ENCODE results near the gene CTPS2. TPM values are rescaled to one million over a fixed set of nuclear protein-coding genes. Genes with fewer than 3 reads are reported as not detected.
"Not testable (repeated sequence)": the region's sequence is repeated elsewhere in the genome, so short reads cannot be mapped to it uniquely, and the experiment has no call there.

The CTPS2 gene
- polyA plus RNA-seq, 2 donors, result 3.7 to 8.0 TPM

DNA sequence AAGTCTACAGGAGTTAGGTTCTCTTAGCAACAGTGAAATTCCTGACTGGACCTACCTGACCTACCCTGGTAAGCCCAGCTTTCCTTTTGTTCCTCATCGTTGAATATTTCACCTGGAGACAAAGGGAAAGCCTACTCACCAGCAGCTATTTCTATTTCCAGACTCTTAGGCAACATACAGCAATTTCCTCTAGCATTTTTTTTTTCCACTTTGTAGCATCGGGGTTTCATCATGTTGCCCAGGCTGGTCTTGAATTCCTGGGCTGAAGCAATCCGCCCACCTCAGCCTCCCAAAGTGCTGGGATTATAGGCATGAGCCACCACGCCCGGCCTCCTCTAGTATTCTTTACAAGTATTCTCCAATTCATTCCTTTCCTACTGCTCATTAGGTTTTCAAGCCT lies 69.3 kb downstream of the CTPS2 start:
- no peaks in the 10 kb centered on the region for H3K36me3 ChIP-seq (ENCODE audit: control insufficient read depth in 2 of 2, insufficient read depth in 2 of 2, low read length in 1 of 2)
- no peak overlapping the region for H3K4me3 ChIP-seq (ENCODE audit: low read depth in 1 of 2, low read length in 2 of 2)
- no peaks in the 10 kb centered on the region for H3K4me1 ChIP-seq (ENCODE audit: control insufficient read depth in 2 of 2, insufficient read depth in 2 of 2, low read length in 1 of 2)
- 66 to 71% methylated on average over 5 of the region's 5 CpGs for WGBS, 2 donors
- peaks cover 0 to 5% of the 10 kb centered on the region in 2 donors for H3K27me3 ChIP-seq (ENCODE audit: control insufficient read depth in 1 of 2, insufficient read depth in 2 of 2, low read length in 2 of 2)
- no peak overlapping the region for H3K27ac ChIP-seq (ENCODE audit: low read depth in 2 of 2, low read length in 1 of 2)
- H3K9me3 ChIP-seq (ENCODE audit: control insufficient read depth in 2 of 2, insufficient read depth in 1 of 2, low read depth in 1 of 2, low read length in 1 of 2), result no peaks in the 10 kb centered on the region

DNA sequence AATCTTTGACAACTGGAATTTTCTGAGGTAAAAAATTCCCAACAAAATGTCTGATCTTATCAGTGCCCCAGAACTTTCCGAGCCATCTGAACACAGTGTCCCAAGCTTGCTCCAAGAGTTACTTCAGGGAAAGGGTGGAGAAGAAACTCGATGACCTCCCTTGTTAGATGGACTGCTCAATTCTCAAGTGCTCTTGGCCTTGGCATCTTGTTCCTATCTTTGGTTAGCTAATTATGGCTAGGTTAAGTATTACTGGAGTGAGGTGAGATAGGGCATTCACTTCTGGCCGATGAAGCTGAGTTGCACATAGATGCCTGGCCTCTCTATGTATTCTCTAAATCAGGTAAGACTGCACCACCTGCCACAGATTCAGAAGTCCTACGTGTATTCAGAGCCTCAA lies 71.6 kb downstream of the CTPS2 start:
- Histone ChIP-seq H3K27ac (ENCODE audit: low read depth in 2 of 2, low read length in 1 of 2) (no peak overlapping the region), H3K36me3 (ENCODE audit: control insufficient read depth in 2 of 2, insufficient read depth in 2 of 2, low read length in 1 of 2) (no peaks in the 10 kb centered on the region), H3K9me3 (ENCODE audit: control insufficient read depth in 2 of 2, insufficient read depth in 1 of 2, low read depth in 1 of 2, low read length in 1 of 2) (peaks cover 0 to 2% of the 10 kb centered on the region in 2 donors), H3K4me1 (ENCODE audit: control insufficient read depth in 2 of 2, insufficient read depth in 2 of 2, low read length in 1 of 2) (no peaks in the 10 kb centered on the region), H3K27me3 (ENCODE audit: control insufficient read depth in 1 of 2, insufficient read depth in 2 of 2, low read length in 2 of 2) (peaks cover 0 to 1% of the 10 kb centered on the region in 2 donors), H3K4me3 (ENCODE audit: low read depth in 1 of 2, low read length in 2 of 2) (no peak overlapping the region)
- WGBS, 2 donors, result 81 to 97% methylated on average over 4 of the region's 4 CpGs

DNA sequence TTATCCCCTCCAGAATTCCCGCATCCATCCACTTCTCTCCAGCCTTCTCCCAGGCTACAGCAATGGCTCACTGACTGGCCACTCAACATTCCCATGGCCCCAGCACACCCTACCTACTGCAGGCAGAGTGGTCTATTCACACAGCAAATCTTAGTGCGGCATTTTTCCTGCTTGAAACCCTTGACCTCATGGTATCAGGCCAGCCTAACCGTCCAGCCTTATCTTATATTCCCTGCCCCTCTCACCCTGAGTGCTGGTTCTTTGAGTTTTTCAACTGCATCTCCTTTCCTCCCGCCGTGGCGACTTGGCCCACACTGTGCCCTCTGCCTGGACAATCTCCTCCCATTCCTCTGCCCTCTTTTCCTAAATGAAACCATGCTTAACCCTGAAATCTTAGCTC lies 72.5 kb downstream of the CTPS2 start:
- 87 to 92% methylated on average over 6 of the region's 6 CpGs for WGBS, 2 donors
- H3K4me3 ChIP-seq (ENCODE audit: low read depth in 1 of 2, low read length in 2 of 2), result no peak overlapping the region
- no peaks in the 10 kb centered on the region for H3K36me3 ChIP-seq (ENCODE audit: control insufficient read depth in 2 of 2, insufficient read depth in 2 of 2, low read length in 1 of 2)
- H3K4me1 ChIP-seq (ENCODE audit: control insufficient read depth in 2 of 2, insufficient read depth in 2 of 2, low read length in 1 of 2), result no peaks in the 10 kb centered on the region
- H3K27me3 ChIP-seq (ENCODE audit: control insufficient read depth in 1 of 2, insufficient read depth in 2 of 2, low read length in 2 of 2), result no peaks in the 10 kb centered on the region
- peaks cover 0 to 2% of the 10 kb centered on the region in 2 donors for H3K9me3 ChIP-seq (ENCODE audit: control insufficient read depth in 2 of 2, insufficient read depth in 1 of 2, low read depth in 1 of 2, low read length in 1 of 2)
- no peak overlapping the region for H3K27ac ChIP-seq (ENCODE audit: low read depth in 2 of 2, low read length in 1 of 2)

DNA sequence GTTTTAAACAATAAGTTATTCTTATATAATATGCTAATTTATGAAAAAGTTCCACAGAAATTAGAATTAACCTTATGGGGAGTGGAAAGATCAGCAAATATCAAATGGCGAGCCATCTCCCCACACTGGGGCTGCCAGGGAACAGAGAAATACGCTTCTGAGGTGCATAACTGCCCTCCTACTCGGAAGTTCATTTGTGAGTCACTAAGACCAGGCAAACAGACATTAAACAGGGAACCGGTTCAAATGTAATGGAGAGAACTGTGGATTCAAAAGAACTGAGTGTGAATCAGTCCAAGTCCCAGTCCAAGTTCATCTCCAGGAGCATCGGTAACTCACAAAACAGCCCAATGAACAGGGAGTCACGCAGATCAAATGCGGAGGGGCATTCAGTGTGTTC lies 73.9 kb downstream of the CTPS2 start:
- no peaks in the 10 kb centered on the region for H3K27me3 ChIP-seq (ENCODE audit: control insufficient read depth in 1 of 2, insufficient read depth in 2 of 2, low read length in 2 of 2)
- no peak overlapping the region for H3K27ac ChIP-seq (ENCODE audit: low read depth in 2 of 2, low read length in 1 of 2)
- H3K36me3 ChIP-seq (ENCODE audit: control insufficient read depth in 2 of 2, insufficient read depth in 2 of 2, low read length in 1 of 2), result no peaks in the 10 kb centered on the region
- no peaks in the 10 kb centered on the region for H3K4me1 ChIP-seq (ENCODE audit: control insufficient read depth in 2 of 2, insufficient read depth in 2 of 2, low read length in 1 of 2)
- no peak overlapping the region for H3K4me3 ChIP-seq (ENCODE audit: low read depth in 1 of 2, low read length in 2 of 2)
- 91 to 95% methylated on average over 7 of the region's 7 CpGs for WGBS, 2 donors
- H3K9me3 ChIP-seq (ENCODE audit: control insufficient read depth in 2 of 2, insufficient read depth in 1 of 2, low read depth in 1 of 2, low read length in 1 of 2), result peaks cover 0 to 2% of the 10 kb centered on the region in 2 donors

DNA sequence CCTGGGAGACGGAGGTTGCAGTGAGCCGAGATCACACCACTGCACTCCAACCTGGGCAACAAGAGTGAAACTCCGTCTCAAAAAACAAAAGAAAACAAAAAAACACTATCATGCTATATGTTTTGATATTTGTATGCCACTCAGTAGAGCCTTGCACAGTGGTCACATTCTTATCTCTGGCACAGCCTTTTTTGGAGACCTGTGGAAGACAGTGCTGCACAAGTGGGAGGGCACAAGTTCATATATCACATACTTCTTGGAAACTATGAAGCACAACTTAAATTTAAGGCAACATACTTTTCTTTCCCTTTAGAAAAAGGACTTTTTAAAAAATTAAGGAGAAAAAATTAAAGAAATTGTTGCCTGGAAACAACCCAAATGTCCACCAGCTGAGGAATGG lies 76.9 kb downstream of the CTPS2 start:
- Histone ChIP-seq H3K4me3 (ENCODE audit: low read depth in 1 of 2, low read length in 2 of 2) (no peak overlapping the region), H3K27ac (ENCODE audit: low read depth in 2 of 2, low read length in 1 of 2) (no peak overlapping the region), H3K4me1 (ENCODE audit: control insufficient read depth in 2 of 2, insufficient read depth in 2 of 2, low read length in 1 of 2) (no peaks in the 10 kb centered on the region), H3K27me3 (ENCODE audit: control insufficient read depth in 1 of 2, insufficient read depth in 2 of 2, low read length in 2 of 2) (no peaks in the 10 kb centered on the region), H3K9me3 (ENCODE audit: control insufficient read depth in 2 of 2, insufficient read depth in 1 of 2, low read depth in 1 of 2, low read length in 1 of 2) (peaks cover 0 to 2% of the 10 kb centered on the region in 2 donors), H3K36me3 (ENCODE audit: control insufficient read depth in 2 of 2, insufficient read depth in 2 of 2, low read length in 1 of 2) (no peaks in the 10 kb centered on the region)
- WGBS, 2 donors, result 96 to 99% methylated on average over 3 of the region's 3 CpGs

DNA sequence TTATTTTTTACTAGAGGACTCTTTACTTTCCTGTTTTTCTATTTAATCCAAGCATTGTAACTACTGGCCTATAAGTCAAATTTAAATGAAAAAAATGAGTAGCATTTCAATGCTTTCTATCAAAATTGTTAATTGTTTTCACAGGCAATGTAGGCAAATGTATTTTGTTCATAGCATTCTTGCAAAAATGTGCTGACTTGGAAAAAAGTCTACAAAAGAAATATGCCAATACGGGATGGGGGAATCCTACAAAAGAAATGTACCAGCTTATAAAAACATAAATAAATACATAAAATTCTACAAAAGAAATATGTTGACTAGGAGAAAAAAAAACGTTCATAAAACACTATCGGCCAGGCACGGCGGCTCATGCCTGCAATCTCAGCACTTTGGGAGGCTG lies 77.4 kb downstream of the CTPS2 start:
- no peak overlapping the region for H3K27ac ChIP-seq (ENCODE audit: low read depth in 2 of 2, low read length in 1 of 2)
- peaks cover 0 to 2% of the 10 kb centered on the region in 2 donors for H3K9me3 ChIP-seq (ENCODE audit: control insufficient read depth in 2 of 2, insufficient read depth in 1 of 2, low read depth in 1 of 2, low read length in 1 of 2)
- WGBS, 2 donors, result 92 to 94% methylated on average over 5 of the region's 5 CpGs
- no peaks in the 10 kb centered on the region for H3K4me1 ChIP-seq (ENCODE audit: control insufficient read depth in 2 of 2, insufficient read depth in 2 of 2, low read length in 1 of 2)
- H3K36me3 ChIP-seq (ENCODE audit: control insufficient read depth in 2 of 2, insufficient read depth in 2 of 2, low read length in 1 of 2), result no peaks in the 10 kb centered on the region
- H3K27me3 ChIP-seq (ENCODE audit: control insufficient read depth in 1 of 2, insufficient read depth in 2 of 2, low read length in 2 of 2), result no peaks in the 10 kb centered on the region
- H3K4me3 ChIP-seq (ENCODE audit: low read depth in 1 of 2, low read length in 2 of 2), result no peak overlapping the region

DNA sequence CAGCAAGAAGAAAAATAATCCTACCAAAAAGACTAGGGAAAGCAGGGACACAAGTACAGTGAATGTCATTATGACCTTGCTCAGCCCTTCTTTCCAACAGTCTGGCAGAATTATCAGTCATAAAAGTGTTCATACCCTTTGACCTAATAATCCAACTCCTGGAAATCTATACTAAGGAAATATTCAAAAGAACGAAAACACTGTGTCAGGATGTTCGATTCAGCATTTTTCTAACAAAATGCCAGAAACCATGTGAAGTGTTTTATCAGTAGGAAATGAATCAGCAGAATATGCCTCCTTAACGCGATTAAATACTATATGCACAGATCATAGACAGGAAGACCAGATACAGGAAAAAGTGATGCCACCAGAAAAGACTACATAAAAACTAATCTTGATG lies 78.7 kb downstream of the CTPS2 start:
- 55 to 72% methylated on average over 4 of the region's 4 CpGs for WGBS, 2 donors

GRCh38 chrX:16629909-16630308 lies 82.6 kb downstream of the CTPS2 start:
- no peaks in the 10 kb centered on the region for H3K36me3 ChIP-seq (ENCODE audit: control insufficient read depth in 2 of 2, insufficient read depth in 2 of 2, low read length in 1 of 2)

More for the DNA sequence above, 78.7 kb downstream of the CTPS2 start:
- Histone ChIP-seq H3K27me3 (ENCODE audit: control insufficient read depth in 1 of 2, insufficient read depth in 2 of 2, low read length in 2 of 2) (no peaks in the 10 kb centered on the region), H3K4me3 (ENCODE audit: low read depth in 1 of 2, low read length in 2 of 2) (no peak overlapping the region), H3K9me3 (ENCODE audit: control insufficient read depth in 2 of 2, insufficient read depth in 1 of 2, low read depth in 1 of 2, low read length in 1 of 2) (peaks cover 0 to 2% of the 10 kb centered on the region in 2 donors), H3K27ac (ENCODE audit: low read depth in 2 of 2, low read length in 1 of 2) (no peak overlapping the region), H3K4me1 (ENCODE audit: control insufficient read depth in 2 of 2, insufficient read depth in 2 of 2, low read length in 1 of 2) (no peaks in the 10 kb centered on the region), H3K36me3 (ENCODE audit: control insufficient read depth in 2 of 2, insufficient read depth in 2 of 2, low read length in 1 of 2) (no peaks in the 10 kb centered on the region)

GRCh38 chrX:16628946-16629595 lies 83.4 kb downstream of the CTPS2 start:
- no peaks in the 10 kb centered on the region for H3K4me1 ChIP-seq (ENCODE audit: control insufficient read depth in 2 of 2, insufficient read depth in 2 of 2, low read length in 1 of 2)
- no peaks in the 10 kb centered on the region for H3K9me3 ChIP-seq (ENCODE audit: control insufficient read depth in 2 of 2, insufficient read depth in 1 of 2, low read depth in 1 of 2, low read length in 1 of 2)
- H3K4me3 ChIP-seq (ENCODE audit: low read depth in 1 of 2, low read length in 2 of 2), result no peak overlapping the region
- no peaks in the 10 kb centered on the region for H3K36me3 ChIP-seq (ENCODE audit: control insufficient read depth in 2 of 2, insufficient read depth in 2 of 2, low read length in 1 of 2)
- H3K27ac ChIP-seq (ENCODE audit: low read depth in 2 of 2, low read length in 1 of 2), result no peak overlapping the region
- 61 to 86% methylated on average over 17 of the region's 17 CpGs for WGBS, 2 donors
- peaks cover 0 to 2% of the 10 kb centered on the region in 2 donors for H3K27me3 ChIP-seq (ENCODE audit: control insufficient read depth in 1 of 2, insufficient read depth in 2 of 2, low read length in 2 of 2)

More at GRCh38 chrX:16629909-16630308, 82.6 kb downstream of the CTPS2 start:
- peaks cover 0 to 2% of the 10 kb centered on the region in 2 donors for H3K27me3 ChIP-seq (ENCODE audit: control insufficient read depth in 1 of 2, insufficient read depth in 2 of 2, low read length in 2 of 2)
- no peaks in the 10 kb centered on the region for H3K4me1 ChIP-seq (ENCODE audit: control insufficient read depth in 2 of 2, insufficient read depth in 2 of 2, low read length in 1 of 2)
- no peak overlapping the region for H3K27ac ChIP-seq (ENCODE audit: low read depth in 2 of 2, low read length in 1 of 2)
- H3K9me3 ChIP-seq (ENCODE audit: control insufficient read depth in 2 of 2, insufficient read depth in 1 of 2, low read depth in 1 of 2, low read length in 1 of 2), result no peaks in the 10 kb centered on the region
- 65 to 81% methylated on average over 4 of the region's 4 CpGs for whole genome bisulfite sequencing, 2 donors
- H3K4me3 ChIP-seq (ENCODE audit: low read depth in 1 of 2, low read length in 2 of 2), result no peak overlapping the region

DNA sequence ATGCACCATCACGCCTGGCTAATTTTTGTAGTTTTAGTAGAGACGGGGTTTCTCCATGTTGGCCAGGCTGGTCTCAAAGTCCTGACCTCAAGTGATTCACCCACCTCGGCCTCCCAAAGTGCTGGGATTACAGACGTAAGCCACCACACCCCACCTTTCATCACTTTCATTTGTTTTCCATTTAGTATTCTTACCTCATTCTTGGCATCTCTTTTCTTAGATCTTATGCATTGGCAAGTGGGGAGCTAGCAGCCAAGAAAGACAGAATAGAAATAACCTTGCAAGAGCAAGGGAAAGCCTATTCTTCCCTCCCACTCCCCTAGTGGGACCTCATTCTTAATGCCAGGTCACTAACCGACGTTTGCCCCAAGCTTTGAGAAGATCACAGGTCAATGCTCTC lies 84.0 kb downstream of the CTPS2 start:
- not testable (repeated sequence) for H3K27me3 ChIP-seq (ENCODE audit: control insufficient read depth in 1 of 2, insufficient read depth in 2 of 2, low read length in 2 of 2); H3K9me3 ChIP-seq (ENCODE audit: control insufficient read depth in 2 of 2, insufficient read depth in 1 of 2, low read depth in 1 of 2, low read length in 1 of 2); H3K27ac ChIP-seq (ENCODE audit: low read depth in 2 of 2, low read length in 1 of 2); H3K4me1 ChIP-seq (ENCODE audit: control insufficient read depth in 2 of 2, insufficient read depth in 2 of 2, low read length in 1 of 2); H3K36me3 ChIP-seq (ENCODE audit: control insufficient read depth in 2 of 2, insufficient read depth in 2 of 2, low read length in 1 of 2); H3K4me3 ChIP-seq (ENCODE audit: low read depth in 1 of 2, low read length in 2 of 2)
- WGBS, 2 donors, result 75% methylated on average over 6 of the region's 6 CpGs

Measured in esophagus (tissue), 2 donors.